Caco-2 (cell line): Measurements from ENCODE around the gene HOXB7. TPM values are rescaled to one million over a fixed set of nuclear protein-coding genes. Genes with fewer than 3 reads are reported as not detected.

Experiments used
- BruUV-seq: library from RNA; stranded (reverse); fragments of 400-500 nt; replicated peaks from 2 replicates; lab custom pipeline; 2021; lab: Mats Ljungman, UMichigan
- CTCF ChIA-PET: fragments of 300-600 bp; sonication (Branson Sonifier 250); formaldehyde crosslinking; loops from one replicate; lab custom pipeline; 2022; ENCODE audit warnings: antibody characterized with exemption; lab: Charles Lee
- POLR2A ChIA-PET: fragments of 300-600 bp; sonication (Branson Sonifier 250); formaldehyde crosslinking; loops from one replicate; lab custom pipeline; 2022; ENCODE audit warnings: antibody characterized with exemption; lab: Charles Lee
- DNase-seq, 2 experiments: peaks; one replicate each; pipeline versions ENCODE4 v3.0.0 to v3.0.0-alpha.2; 2020 to 2022
- H3K27me3 ChIP-seq: replicated peaks from 2 replicates; pipeline ENCODE4 v1.6.0; 2011; ENCODE audit warnings: low read length; ENCODE audit not compliant: control insufficient read depth, insufficient read depth
- H3K36me3 ChIP-seq: 2 replicates; pipeline ENCODE4 v1.5.1; 2011; ENCODE audit warnings: low read length; ENCODE audit not compliant: control insufficient read depth, insufficient read depth
- H3K4me1 ChIP-seq: fragments of 250-450 bp; sonication (Bioruptor Pico); 2 replicates; pipeline ENCODE4 v1.5.1; 2020; ENCODE audit warnings: mild to moderate bottlenecking
- H3K4me3 ChIP-seq: 2 replicates; pipeline ENCODE4 v1.5.1; 2011; ENCODE audit warnings: low read depth, mild to moderate bottlenecking, control low read depth, low read length
- H3K9me3 ChIP-seq: fragments of 250-450 bp; sonication (Bioruptor Pico); 2 replicates; pipeline ENCODE4 v1.5.1; 2020; ENCODE audit warnings: mild to moderate bottlenecking, moderate library complexity
- H3K27ac Mint-ChIP-seq: one replicate; pipeline ENCODE4 v1.8.0; 2022; ENCODE audit warnings: mixed read lengths; ENCODE audit not compliant: unreplicated experiment
- H3K27me3 Mint-ChIP-seq: one replicate; pipeline ENCODE4 v1.8.0; 2022; ENCODE audit warnings: mixed read lengths; ENCODE audit not compliant: insufficient read depth, unreplicated experiment
- H3K36me3 Mint-ChIP-seq: one replicate; pipeline ENCODE4 v1.8.0; 2022; ENCODE audit warnings: mild to moderate bottlenecking, mixed read lengths; ENCODE audit not compliant: insufficient read depth, unreplicated experiment
- H3K4me1 Mint-ChIP-seq: one replicate; pipeline ENCODE4 v1.8.0; 2022; ENCODE audit warnings: low read depth, mixed read lengths; ENCODE audit not compliant: unreplicated experiment
- H3K4me3 Mint-ChIP-seq: one replicate; pipeline ENCODE4 v1.8.0; 2022; ENCODE audit warnings: mild to moderate bottlenecking, moderate library complexity, mixed read lengths; ENCODE audit not compliant: unreplicated experiment
- H3K9me3 Mint-ChIP-seq: one replicate; pipeline ENCODE4 v1.8.0; 2022; ENCODE audit warnings: mixed read lengths; ENCODE audit not compliant: unreplicated experiment
- CTCF ChIP-seq, 2 experiments: fragments of 200-600 bp in 1 of 2; IDR thresholded peaks; 1 replicate in 1 of 2; 2 replicates in 1 of 2; pipeline versions ENCODE4 v1.5.1 to v1.8.0; 2011 to 2022; ENCODE audit warnings: antibody characterized with exemption in 1 of 2, control low read depth in 1 of 2, inconsistent platforms in 1 of 2, low read depth in 1 of 2, low read length in 1 of 2, mild to moderate bottlenecking in 1 of 2, moderate library complexity in 1 of 2; ENCODE audit not compliant: insufficient read depth in 1 of 2, severe bottlenecking in 1 of 2, unreplicated experiment in 1 of 2
- intact Hi-C: fragments of 100-400 bp; cut with micrococcal nuclease; formaldehyde crosslinking; loops from one replicate; pipeline ENCODE4 v1.10.0; 2022; ENCODE audit not compliant: unreplicated experiment
- total RNA-seq: library from RNA; stranded (reverse); gene quantifications from 2 replicates; pipeline ENCODE4 v1.2.3, GENCODE V29; 2022

Gene HOXB7
- total RNA-seq, 1 experiment from 2014 or later: 28.2 TPM

- peak within 1 kb of the TSS; percentile 88 for H3K4me3 Mint-ChIP-seq
- intact Hi-C loops: no loop called here
- H3K4me3 ChIP-seq: peak within 1 kb of the TSS; percentile 60
- no peaks in the 10 kb centered on the region for H3K36me3 ChIP-seq
- POLR2A ChIA-PET: interaction anchor here (0.5 to 0.9 kb wide), 2 partner anchors 135 to 530 kb away, joined by 3 read pairs; partner anchors contain the start of gene NFE2L1
- peak within 1 kb of the TSS; percentile 37 for H3K27ac Mint-ChIP-seq
- peaks cover 2% of the 10 kb centered on the region; the same call in 1 of the 2 replicates for H3K27me3 ChIP-seq
- BruUV-seq: no TSS peak
- CTCF ChIA-PET: interaction anchor here (0.6 to 1.0 kb wide), 2 partner anchors 74 to 229 kb away, joined by 3 read pairs; no protein-coding TSS in a partner anchor
- H3K9me3 Mint-ChIP-seq: no peaks in the 10 kb centered on the region
- H3K4me1 ChIP-seq: peaks cover 35% of the 10 kb centered on the region
- no peaks in the 10 kb centered on the region for H3K9me3 ChIP-seq
- H3K4me1 Mint-ChIP-seq: peaks cover 25% of the 10 kb centered on the region
- H3K27me3 Mint-ChIP-seq: peaks cover 12% of the 10 kb centered on the region
- peaks cover 4% of the 10 kb centered on the region for H3K36me3 Mint-ChIP-seq
- no peak for TF ChIP-seq CTCF (IDR thresholded peaks at IDR 0.05; ENCODE audit: insufficient read depth in 1 of 2, low read depth in 1 of 2, low read length in 1 of 2, severe bottlenecking in 1 of 2, unreplicated experiment in 1 of 2)
- DNase-seq: peak; percentile 87 to 89
Measured at GRCh38 chr17:48577946-48578615, 32.7 kb downstream of the HOXB7 start, which contains the start of gene HOXB4. Gene HOXB4 (minus strand): TSS chr17:48578350. CDS start chr17:48578319, 31 bp downstream.

- Histone ChIP-seq H3K9me3 (no peaks in the 10 kb centered on the region), H3K4me3 (peak overlapping the region; percentile 60), H3K4me1 (peaks cover 35% of the 10 kb centered on the region), H3K27me3 (peaks cover 2% of the 10 kb centered on the region; the same call in 1 of the 2 replicates), H3K36me3 (no peaks in the 10 kb centered on the region)
- Mint-ChIP-seq H3K36me3 (peaks cover 4% of the 10 kb centered on the region), H3K4me3 (peak overlapping the region; percentile 88), H3K27ac (no peak overlapping the region), H3K27me3 (peaks cover 12% of the 10 kb centered on the region), H3K4me1 (peaks cover 25% of the 10 kb centered on the region), H3K9me3 (no peaks in the 10 kb centered on the region)
- POLR2A ChIA-PET: interaction anchor here (0.6 to 0.9 kb wide), 2 partner anchors 529 kb away, joined by 3 to 4 read pairs; partner anchors contain the start of gene NFE2L1
- CTCF ChIA-PET: interaction anchor here (0.5 to 1.0 kb wide), 5 partner anchors 73 to 559 kb away, joined by 3 to 4 read pairs (median 3); no protein-coding TSS in a partner anchor
- no TSS peak for BruUV-seq
- no peak for TF ChIP-seq CTCF (IDR thresholded peaks at IDR 0.05; ENCODE audit: insufficient read depth in 1 of 2, low read depth in 1 of 2, low read length in 1 of 2, severe bottlenecking in 1 of 2, unreplicated experiment in 1 of 2)
- intact Hi-C loops: no loop called here
- peak; percentile 50 to 83 for DNase-seq
Measured at GRCh38 chr17:48577330-48577945, 33.4 kb downstream of the HOXB7 start.
